GM12892 (cell line): ENCODE measurements around the gene DAW1.

Experiments used
- POLR2A ChIP-seq: IDR thresholded peaks from 2 replicates; pipeline ENCODE4 v1.6.1; 2011; ENCODE audit warnings: low read depth, low read length, control low read depth
- POLR2AphosphoS5 ChIP-seq: IDR thresholded peaks from 2 replicates; pipeline ENCODE4 v1.6.1; 2011; ENCODE audit warnings: low read depth, low read length, control low read depth
- TAF1 ChIP-seq: IDR thresholded peaks from 2 replicates; pipeline ENCODE4 v1.6.1; 2011; ENCODE audit warnings: low read depth, mild to moderate bottlenecking, control low read depth, low read length, borderline replicate concordance

- TF ChIP-seq POLR2AphosphoS5: no peak
- no peak for TF ChIP-seq TAF1
- no peak for TF ChIP-seq POLR2A
Observed at GRCh38 chr2:227862227-227862740, 9.1 kb upstream of the DAW1 start.
